HFFc6 (cell line): ENCODE results near the gene SHISA9. TPM values are rescaled to one million over a fixed set of nuclear protein-coding genes. Genes with fewer than 3 reads are reported as not detected.

ENCODE experiments used
- DNase-seq: peaks from one replicate; pipeline ENCODE4 v3.0.0-alpha.2; 2018
- H3K27ac Mint-ChIP-seq: 2 replicates; pipeline ENCODE4 v1.8.0; 2020; ENCODE audit warnings: mild to moderate bottlenecking, mixed read lengths
- H3K27me3 Mint-ChIP-seq: 2 replicates; pipeline ENCODE4 v1.8.0; 2021; ENCODE audit warnings: mild to moderate bottlenecking, moderate library complexity, mixed read lengths; ENCODE audit not compliant: insufficient read depth
- H3K36me3 Mint-ChIP-seq: 2 replicates; pipeline ENCODE4 v1.8.0; 2021; ENCODE audit warnings: low read depth, mixed read lengths
- H3K4me1 Mint-ChIP-seq: 2 replicates; pipeline ENCODE4 v1.8.0; 2020; ENCODE audit warnings: low read depth, mixed read lengths
- H3K4me3 Mint-ChIP-seq: 2 replicates; pipeline ENCODE4 v1.8.0; 2020; ENCODE audit warnings: mild to moderate bottlenecking, moderate library complexity, mixed read lengths
- H3K9me3 Mint-ChIP-seq: 2 replicates; pipeline ENCODE4 v1.8.0; 2020; ENCODE audit warnings: mild to moderate bottlenecking, mixed read lengths
- CTCF ChIP-seq: fragments of 200-600 bp; sonication (generic); IDR thresholded peaks from 2 replicates; pipeline ENCODE4 v1.5.0; 2021; ENCODE audit warnings: antibody characterized with exemption, mild to moderate bottlenecking
- total RNA-seq, 6 experiments: library from RNA; stranded (reverse); fragmentation: NEBNext Ultra II Directional; extraction: Animal tissue kit (Norgen Biotek cat#: 25700); gene quantifications; 2 replicates in 1 of 6; 3 replicates in 5 of 6; pipeline ENCODE4 v1.2.3, GENCODE V29; 2021

Gene SHISA9
- total RNA-seq, 6 experiments from 2014 or later: not detected

- no peak for TF ChIP-seq CTCF
- Mint-ChIP-seq H3K4me1 (no peaks in the 10 kb centered on the region), H3K27me3 (no peaks in the 10 kb centered on the region; the same call in 1 of the 2 replicates)
These were observed 369.2 kb downstream of the SHISA9 start for GRCh38 chr16:13270602-13271001.

GRCh38 chr16:13289515-13289914 is 388.1 kb downstream of the SHISA9 start:
- H3K27ac Mint-ChIP-seq: no peak overlapping the region
- DNase-seq: no peak
- peaks cover 10% of the 10 kb centered on the region for H3K9me3 Mint-ChIP-seq
- H3K4me3 Mint-ChIP-seq: no peak overlapping the region
- no peaks in the 10 kb centered on the region for H3K36me3 Mint-ChIP-seq
- H3K27me3 Mint-ChIP-seq: no peaks in the 10 kb centered on the region
- no peaks in the 10 kb centered on the region for H3K4me1 Mint-ChIP-seq
- no peak for TF ChIP-seq CTCF

More at GRCh38 chr16:13270602-13271001, 369.2 kb downstream of the SHISA9 start:
- no peak for DNase-seq
- Mint-ChIP-seq H3K36me3 (no peaks in the 10 kb centered on the region), H3K4me3 (no peak overlapping the region), H3K27ac (no peak overlapping the region), H3K9me3 (peaks cover 11% of the 10 kb centered on the region)

Other genes with a start within 250 kb of the SHISA9 start
- gene CPPED1, start 97.7 kb upstream of the SHISA9 start, total RNA-seq: 10 to 100 TPM; 54.6 to 66.7 (median 63.1) TPM